Astrocyte of the hippocampus (primary cell): Measurements from ENCODE around the gene PRPH2.

ENCODE experiments used
- DNase-seq: peaks from one replicate; pipeline ENCODE4 v3.0.0; 2011; ENCODE audit warnings: low read depth, low spot score

Gene PRPH2, protein sequence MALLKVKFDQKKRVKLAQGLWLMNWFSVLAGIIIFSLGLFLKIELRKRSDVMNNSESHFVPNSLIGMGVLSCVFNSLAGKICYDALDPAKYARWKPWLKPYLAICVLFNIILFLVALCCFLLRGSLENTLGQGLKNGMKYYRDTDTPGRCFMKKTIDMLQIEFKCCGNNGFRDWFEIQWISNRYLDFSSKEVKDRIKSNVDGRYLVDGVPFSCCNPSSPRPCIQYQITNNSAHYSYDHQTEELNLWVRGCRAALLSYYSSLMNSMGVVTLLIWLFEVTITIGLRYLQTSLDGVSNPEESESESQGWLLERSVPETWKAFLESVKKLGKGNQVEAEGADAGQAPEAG

DNA sequence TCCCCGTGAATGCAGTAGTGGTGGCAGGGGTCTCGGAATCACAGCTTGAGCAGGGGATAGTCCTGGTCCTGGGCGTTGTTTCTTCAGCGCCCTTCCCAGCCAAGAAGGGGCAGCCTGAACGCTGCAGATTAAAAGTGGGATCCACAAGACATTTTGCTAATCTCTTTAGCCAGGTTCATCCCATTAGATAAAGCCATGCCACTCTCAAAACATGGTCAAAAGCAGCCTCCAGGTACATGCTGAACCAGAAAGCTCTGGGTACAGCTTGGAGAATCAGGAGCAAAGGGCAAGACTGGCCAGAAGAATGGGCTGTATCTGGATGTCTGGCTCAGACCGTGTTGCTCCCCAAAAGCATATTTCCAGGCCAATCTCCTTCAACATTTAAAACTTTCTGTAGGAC, at the start of gene PRPH2:
TSS of gene PRPH2 (minus strand) at position 101 of the 400 bp plus-strand sequence. CDS start 263 bp downstream, outside the sequence.
- DNase-seq, result no peak

- no peak for DNase-seq
Measured at GRCh38 chr6:42771741-42772100, 49.3 kb upstream of the PRPH2 start.

DNA sequence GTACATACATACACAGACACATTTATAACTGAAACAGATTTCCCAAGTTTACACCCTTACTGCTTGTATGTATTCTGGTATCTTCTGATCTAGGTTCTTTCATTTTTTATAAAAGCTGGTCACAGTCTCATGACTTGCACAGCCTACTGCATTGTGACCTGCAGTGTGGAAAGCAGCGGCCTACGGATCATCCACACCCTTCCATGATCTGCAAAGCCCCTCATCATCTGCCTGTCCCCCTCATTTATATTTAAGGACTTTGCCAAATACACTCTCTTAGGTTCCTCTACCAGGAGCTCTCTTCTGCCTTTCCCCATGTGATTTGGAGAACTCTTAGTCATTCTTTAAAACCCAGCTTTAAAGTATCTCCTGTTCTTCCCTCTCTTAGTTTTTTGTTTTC, 47.4 kb upstream of the PRPH2 start:
- DNase-seq, result no peak

GRCh38 chr6:42769051-42769450, 46.7 kb upstream of the PRPH2 start:
- DNase-seq, result no peak

- DNase-seq, result peak; percentile 61
Measured at GRCh38 chr6:42766163-42766670, 43.8 kb upstream of the PRPH2 start.

- DNase-seq, result no peak
Measured at GRCh38 chr6:42764911-42765648, 42.7 kb upstream of the PRPH2 start.

GRCh38 chr6:42762950-42763349, 40.6 kb upstream of the PRPH2 start:
- no peak for DNase-seq

DNA sequence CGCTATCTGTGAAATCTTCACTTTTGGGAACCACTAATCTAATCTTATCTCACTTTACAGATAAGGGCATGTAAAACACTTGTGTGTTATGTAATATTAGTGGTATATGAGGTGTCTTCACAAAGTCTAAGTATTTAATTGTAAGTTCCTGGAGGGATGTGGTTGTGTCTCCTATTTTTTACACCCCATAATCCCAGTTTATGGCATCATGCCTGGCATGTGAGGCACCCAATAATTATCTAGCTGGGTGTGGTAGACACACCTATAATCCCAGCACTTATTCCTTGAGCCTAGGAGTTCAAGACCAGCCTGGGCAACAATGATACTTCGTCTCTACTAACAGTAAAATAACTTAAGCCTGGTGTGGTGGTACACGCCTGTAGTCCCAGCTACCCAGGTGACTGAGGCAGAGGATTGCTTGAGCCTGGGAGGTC, 40.0 kb upstream of the PRPH2 start:
- no peak for DNase-seq

- no peak for DNase-seq
Measured at GRCh38 chr6:42761287-42762067, 39.1 kb upstream of the PRPH2 start.

DNA sequence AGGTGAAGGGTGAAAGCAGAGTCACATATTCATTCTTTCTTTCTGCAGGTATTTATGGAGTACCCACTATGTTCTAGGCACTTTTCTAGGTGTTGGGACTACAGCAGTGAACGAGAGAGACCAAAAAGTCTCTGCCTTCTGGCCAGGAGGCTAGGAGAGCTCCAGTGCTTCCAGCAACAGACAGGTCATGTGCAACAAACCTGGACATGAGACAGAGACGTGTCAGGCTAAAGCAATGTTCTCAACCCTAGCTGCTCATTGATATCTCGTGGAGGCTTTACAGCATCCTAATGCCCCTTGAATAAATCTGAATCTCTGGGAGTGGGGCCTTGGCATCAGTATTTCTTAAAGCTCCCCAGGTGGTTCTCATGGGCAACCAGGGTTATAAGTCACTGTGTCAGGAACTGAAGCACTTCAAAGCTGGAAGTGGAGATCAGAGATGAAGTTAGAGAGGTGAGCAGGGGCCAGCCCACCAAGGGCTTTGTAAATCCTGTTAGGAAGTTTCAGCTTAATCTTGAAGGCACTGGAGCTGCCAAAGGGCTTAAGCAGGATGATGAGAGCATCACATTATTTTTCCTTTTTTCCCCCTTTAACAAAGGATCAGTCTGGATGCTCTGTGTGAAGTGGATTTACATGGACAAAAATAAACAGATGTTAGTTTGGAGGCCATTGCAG, 36.5 kb upstream of the PRPH2 start:
- DNase-seq, result no peak

DNA sequence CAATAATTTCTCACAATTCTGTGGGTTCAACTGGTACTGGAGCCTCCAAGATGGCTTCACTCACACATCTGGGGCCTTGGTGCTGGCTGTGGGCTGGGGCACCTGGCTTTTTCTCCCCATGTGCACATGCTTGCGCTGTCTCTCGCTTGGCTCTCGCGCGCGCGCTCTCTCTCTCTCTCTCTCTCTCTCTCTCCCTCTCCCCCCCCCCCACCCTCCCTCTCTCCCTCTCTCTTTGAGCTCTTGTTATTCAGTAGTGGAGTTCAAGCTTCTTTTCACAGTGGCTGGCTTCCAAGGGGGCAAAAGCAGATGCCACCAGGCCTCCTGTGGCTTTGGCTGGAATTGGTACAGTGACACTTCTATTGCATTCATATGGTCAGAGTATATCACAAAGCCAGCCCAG, 34.3 kb upstream of the PRPH2 start:
- DNase-seq, result no peak

- DNase-seq, result no peak
Measured at GRCh38 chr6:42754759-42755158, 32.4 kb upstream of the PRPH2 start.

GRCh38 chr6:42751055-42751454, 28.7 kb upstream of the PRPH2 start:
- no peak for DNase-seq

DNA sequence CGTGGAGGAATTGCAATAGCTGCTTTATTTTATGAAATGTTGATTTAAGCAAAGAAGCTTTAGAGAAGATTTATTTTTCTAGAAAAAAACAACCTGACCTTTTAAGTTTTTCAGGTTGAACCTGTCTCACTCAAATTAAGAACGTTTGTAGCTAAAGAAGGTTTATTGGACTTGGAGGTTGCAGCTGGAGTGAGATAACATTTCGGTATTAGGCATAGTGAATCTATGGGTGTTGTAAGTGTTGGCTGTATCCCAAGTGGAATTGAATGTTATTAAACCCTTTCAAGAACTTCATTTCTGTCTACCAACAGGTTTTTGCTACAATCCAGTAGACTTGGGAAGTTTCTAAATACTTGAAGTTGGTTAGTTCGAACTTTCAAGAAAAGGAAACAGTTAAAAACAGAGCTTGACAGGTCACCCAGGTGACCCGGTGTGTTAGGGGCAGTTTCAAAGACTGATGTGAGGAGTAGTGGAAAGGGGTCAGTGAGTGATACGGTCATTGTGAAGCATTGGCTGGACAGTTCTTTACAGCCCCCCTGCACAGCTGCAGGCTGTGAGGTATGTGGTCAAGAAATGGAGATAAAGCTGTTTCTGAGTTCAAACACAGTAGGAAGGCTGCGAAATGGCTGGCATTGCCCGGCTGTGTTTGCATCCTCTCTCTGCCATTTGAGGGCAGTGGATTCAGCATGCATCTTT, 26.0 kb upstream of the PRPH2 start:
- no peak for DNase-seq

DNA sequence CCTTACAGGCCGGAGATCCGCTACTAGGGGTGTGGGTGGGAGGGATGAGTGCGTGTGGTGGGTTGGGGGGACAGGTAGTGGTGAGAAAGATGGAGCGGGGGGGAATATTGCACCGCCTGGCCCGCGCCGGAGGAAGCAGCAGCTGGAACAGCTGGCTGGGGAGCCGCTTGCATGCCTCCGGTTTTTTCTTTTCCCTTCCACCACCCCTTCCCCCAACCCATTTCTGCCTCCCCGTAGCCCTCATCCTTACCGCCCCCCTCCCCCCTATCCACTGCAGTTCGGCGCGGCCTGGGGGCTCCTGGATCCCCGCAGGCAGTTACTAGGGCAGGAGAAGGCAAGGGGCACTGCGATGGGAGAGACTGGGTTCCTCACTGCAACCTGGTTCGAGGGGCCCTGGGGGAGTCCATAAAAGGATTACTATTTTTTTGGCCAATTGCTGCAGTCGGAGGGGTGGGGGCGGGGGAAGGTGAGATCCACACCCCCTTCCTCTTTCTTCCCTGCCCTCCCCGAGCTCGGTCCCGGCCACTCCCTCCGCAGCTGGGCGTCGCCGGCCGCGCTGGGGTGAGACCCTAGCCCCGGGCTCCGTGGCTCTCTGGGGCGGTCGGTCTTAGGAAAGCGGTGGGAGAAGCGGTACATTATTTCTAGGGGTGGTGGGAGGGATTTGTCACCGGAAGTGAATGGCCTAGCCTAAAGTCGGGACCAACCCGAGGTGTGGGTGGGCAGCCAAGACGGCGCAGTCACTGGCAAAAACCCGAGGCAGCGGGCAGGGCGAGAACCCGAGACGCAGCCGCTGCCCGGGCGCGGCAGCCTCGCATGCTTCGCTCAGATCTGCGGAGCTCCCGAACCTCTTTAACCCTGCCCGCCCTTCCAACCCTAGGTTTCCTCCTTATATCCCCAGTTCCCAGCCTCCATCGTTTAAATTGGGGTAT, 24.3 kb upstream of the PRPH2 start:
- peak; percentile 95 for DNase-seq

GRCh38 chr6:42745640-42746462, 23.5 kb upstream of the PRPH2 start, which contains the start of gene TBCC:
Gene TBCC, minus strand, starts transcription at chr6:42746103. Its CDS starts 30 bp downstream, at chr6:42746073.
- peak; percentile 98 for DNase-seq

- peak; percentile 66 for DNase-seq
Measured at GRCh38 chr6:42745083-42745639, 22.8 kb upstream of the PRPH2 start.

GRCh38 chr6:42744351-42744893, 22.0 kb upstream of the PRPH2 start:
- no peak for DNase-seq
